H1 (cell line): Measurements from ENCODE around the gene LAMC3. TPM values are rescaled to one million over a fixed set of nuclear protein-coding genes. Genes with fewer than 3 reads are reported as not detected.
A peak's percentile ranks its signal among the peaks of the same experiment; 100 is the strongest.

Experiments used
- CBX8 ChIP-seq: fragments of 300-800, 300-1000 bp; sonication (generic); IDR thresholded peaks from 2 replicates; pipeline ENCODE4 v1.7.1; 2016; ENCODE audit warnings: low read depth, low read length, borderline replicate concordance
- CHD1 ChIP-seq: IDR thresholded peaks from 2 replicates; pipeline ENCODE4 v1.6.1; 2012; ENCODE audit warnings: low read depth, low read length, improper control_type of control experiment
- EGR1 ChIP-seq: IDR thresholded peaks from 2 replicates; pipeline ENCODE4 v1.6.1; 2011; ENCODE audit warnings: low read depth, low read length, borderline replicate concordance
- GTF2F1 ChIP-seq: IDR thresholded peaks from 2 replicates; pipeline ENCODE4 v1.6.1; 2012; ENCODE audit warnings: low read depth, low read length, improper control_type of control experiment, borderline replicate concordance
- KDM4A ChIP-seq: IDR thresholded peaks from one replicate; pipeline ENCODE4 v1.7.1; 2012; ENCODE audit warnings: low read depth, mild to moderate bottlenecking, moderate library complexity, low read length, inconsistent platforms; ENCODE audit not compliant: severe bottlenecking
- PHF8 ChIP-seq: fragments of 200-600 bp; sonication (generic); conservative IDR thresholded peaks from 2 replicates; pipeline ENCODE4 v1.7.1; 2012; ENCODE audit warnings: low read depth, mild to moderate bottlenecking, inconsistent platforms, low read length, moderate library complexity
- SAP30 ChIP-seq: fragments of 300-600 bp; sonication (generic); IDR thresholded peaks from 2 replicates; pipeline ENCODE4 v1.7.1; 2012; ENCODE audit warnings: low read length, moderate library complexity, mild to moderate bottlenecking, inconsistent platforms; ENCODE audit not compliant: insufficient read depth, insufficient replicate concordance
- SP2 ChIP-seq: IDR thresholded peaks from 2 replicates; pipeline ENCODE4 v1.6.1; 2012; ENCODE audit warnings: mild to moderate bottlenecking, low read length, inconsistent platforms
- polyA plus RNA-seq, 7 experiments: library from polyadenylated mRNA; depleted of rRNA in 3 of 7; stranded (reverse) in 5 of 7; unstranded in 2 of 7; fragments of >200 nt in 5 of 7; fragments of 200-250 nt in 2 of 7; gene quantifications; 1 replicate in 5 of 7; 2 replicates in 1 of 7; 4 replicates in 1 of 7; pipeline versions ENCODE4 v1.2.1 to v1.2.3, GENCODE V29; 2011 to 2013; ENCODE audit warnings: missing spikeins in 2 of 7, mixed read lengths in 2 of 7
- total RNA-seq: library from RNA; stranded (reverse); fragmentation: NEBNext Ultra II Directional; extraction: Animal tissue kit (Norgen Biotek cat#: 25700); gene quantifications from 2 replicates; pipeline ENCODE4 v1.2.1, GENCODE V29; 2021
- TF ChIP-seq, protein P1 (sequence below): fragments of 300-600 bp; sonication (generic); IDR thresholded peaks from 2 replicates; pipeline ENCODE4 v1.7.1; 2012; ENCODE audit warnings: low read length, moderate library complexity, mild to moderate bottlenecking, inconsistent platforms; ENCODE audit not compliant: insufficient replicate concordance
- TF ChIP-seq, protein P2 (sequence below): IDR thresholded peaks from 2 replicates; pipeline ENCODE4 v1.6.1; 2011; ENCODE audit warnings: low read depth, mild to moderate bottlenecking, low read length; ENCODE audit not compliant: insufficient read depth

Gene LAMC3
- total and polyA plus RNA-seq, 2 of the 8 experiments (the other 6 are each of a cell fraction or from before 2014, with no cell fraction given) = 9.3 to 12.3 TPM

DNA sequence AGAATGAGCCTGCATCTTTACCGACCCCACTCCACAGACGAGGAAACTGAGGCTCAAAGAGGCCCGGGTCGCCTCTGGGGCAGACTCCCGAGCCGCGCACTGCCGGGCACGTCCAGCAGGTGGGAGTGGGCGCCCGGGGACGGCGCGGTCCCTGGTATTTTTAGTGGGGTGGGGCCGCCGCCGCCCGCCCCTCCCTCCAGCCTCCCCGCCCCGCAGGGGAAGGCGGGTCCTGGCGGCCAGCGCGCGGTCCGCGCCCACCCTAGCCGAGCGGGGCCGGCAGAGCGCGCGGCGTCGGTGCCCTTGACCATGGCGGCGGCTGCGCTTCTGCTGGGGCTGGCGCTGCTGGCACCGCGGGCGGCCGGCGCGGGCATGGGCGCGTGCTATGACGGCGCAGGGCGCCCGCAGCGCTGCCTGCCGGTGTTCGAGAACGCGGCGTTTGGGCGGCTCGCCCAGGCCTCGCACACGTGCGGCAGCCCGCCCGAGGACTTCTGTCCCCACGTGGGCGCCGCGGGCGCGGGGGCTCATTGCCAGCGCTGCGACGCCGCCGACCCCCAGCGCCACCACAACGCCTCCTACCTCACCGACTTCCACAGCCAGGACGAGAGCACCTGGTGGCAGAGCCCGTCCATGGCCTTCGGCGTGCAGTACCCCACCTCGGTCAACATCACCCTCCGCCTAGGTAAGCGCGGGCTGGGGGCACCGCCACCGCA lies at the start of gene LAMC3 (continued):
- TF ChIP-seq, protein P1, sequence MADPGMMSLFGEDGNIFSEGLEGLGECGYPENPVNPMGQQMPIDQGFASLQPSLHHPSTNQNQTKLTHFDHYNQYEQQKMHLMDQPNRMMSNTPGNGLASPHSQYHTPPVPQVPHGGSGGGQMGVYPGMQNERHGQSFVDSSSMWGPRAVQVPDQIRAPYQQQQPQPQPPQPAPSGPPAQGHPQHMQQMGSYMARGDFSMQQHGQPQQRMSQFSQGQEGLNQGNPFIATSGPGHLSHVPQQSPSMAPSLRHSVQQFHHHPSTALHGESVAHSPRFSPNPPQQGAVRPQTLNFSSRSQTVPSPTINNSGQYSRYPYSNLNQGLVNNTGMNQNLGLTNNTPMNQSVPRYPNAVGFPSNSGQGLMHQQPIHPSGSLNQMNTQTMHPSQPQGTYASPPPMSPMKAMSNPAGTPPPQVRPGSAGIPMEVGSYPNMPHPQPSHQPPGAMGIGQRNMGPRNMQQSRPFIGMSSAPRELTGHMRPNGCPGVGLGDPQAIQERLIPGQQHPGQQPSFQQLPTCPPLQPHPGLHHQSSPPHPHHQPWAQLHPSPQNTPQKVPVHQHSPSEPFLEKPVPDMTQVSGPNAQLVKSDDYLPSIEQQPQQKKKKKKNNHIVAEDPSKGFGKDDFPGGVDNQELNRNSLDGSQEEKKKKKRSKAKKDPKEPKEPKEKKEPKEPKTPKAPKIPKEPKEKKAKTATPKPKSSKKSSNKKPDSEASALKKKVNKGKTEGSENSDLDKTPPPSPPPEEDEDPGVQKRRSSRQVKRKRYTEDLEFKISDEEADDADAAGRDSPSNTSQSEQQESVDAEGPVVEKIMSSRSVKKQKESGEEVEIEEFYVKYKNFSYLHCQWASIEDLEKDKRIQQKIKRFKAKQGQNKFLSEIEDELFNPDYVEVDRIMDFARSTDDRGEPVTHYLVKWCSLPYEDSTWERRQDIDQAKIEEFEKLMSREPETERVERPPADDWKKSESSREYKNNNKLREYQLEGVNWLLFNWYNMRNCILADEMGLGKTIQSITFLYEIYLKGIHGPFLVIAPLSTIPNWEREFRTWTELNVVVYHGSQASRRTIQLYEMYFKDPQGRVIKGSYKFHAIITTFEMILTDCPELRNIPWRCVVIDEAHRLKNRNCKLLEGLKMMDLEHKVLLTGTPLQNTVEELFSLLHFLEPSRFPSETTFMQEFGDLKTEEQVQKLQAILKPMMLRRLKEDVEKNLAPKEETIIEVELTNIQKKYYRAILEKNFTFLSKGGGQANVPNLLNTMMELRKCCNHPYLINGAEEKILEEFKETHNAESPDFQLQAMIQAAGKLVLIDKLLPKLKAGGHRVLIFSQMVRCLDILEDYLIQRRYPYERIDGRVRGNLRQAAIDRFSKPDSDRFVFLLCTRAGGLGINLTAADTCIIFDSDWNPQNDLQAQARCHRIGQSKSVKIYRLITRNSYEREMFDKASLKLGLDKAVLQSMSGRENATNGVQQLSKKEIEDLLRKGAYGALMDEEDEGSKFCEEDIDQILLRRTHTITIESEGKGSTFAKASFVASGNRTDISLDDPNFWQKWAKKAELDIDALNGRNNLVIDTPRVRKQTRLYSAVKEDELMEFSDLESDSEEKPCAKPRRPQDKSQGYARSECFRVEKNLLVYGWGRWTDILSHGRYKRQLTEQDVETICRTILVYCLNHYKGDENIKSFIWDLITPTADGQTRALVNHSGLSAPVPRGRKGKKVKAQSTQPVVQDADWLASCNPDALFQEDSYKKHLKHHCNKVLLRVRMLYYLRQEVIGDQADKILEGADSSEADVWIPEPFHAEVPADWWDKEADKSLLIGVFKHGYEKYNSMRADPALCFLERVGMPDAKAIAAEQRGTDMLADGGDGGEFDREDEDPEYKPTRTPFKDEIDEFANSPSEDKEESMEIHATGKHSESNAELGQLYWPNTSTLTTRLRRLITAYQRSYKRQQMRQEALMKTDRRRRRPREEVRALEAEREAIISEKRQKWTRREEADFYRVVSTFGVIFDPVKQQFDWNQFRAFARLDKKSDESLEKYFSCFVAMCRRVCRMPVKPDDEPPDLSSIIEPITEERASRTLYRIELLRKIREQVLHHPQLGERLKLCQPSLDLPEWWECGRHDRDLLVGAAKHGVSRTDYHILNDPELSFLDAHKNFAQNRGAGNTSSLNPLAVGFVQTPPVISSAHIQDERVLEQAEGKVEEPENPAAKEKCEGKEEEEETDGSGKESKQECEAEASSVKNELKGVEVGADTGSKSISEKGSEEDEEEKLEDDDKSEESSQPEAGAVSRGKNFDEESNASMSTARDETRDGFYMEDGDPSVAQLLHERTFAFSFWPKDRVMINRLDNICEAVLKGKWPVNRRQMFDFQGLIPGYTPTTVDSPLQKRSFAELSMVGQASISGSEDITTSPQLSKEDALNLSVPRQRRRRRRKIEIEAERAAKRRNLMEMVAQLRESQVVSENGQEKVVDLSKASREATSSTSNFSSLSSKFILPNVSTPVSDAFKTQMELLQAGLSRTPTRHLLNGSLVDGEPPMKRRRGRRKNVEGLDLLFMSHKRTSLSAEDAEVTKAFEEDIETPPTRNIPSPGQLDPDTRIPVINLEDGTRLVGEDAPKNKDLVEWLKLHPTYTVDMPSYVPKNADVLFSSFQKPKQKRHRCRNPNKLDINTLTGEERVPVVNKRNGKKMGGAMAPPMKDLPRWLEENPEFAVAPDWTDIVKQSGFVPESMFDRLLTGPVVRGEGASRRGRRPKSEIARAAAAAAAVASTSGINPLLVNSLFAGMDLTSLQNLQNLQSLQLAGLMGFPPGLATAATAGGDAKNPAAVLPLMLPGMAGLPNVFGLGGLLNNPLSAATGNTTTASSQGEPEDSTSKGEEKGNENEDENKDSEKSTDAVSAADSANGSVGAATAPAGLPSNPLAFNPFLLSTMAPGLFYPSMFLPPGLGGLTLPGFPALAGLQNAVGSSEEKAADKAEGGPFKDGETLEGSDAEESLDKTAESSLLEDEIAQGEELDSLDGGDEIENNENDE = no peak
- peak; percentile 95 for TF ChIP-seq KDM4A
- TF ChIP-seq GTF2F1 = no peak
- TF ChIP-seq CHD1 = no peak
- peak; percentile 41 for TF ChIP-seq PHF8
- TF ChIP-seq EGR1 = no peak
- no peak for TF ChIP-seq SP2
- no peak for TF ChIP-seq SAP30
- TF ChIP-seq CBX8 = no peak
- TF ChIP-seq, protein P2, sequence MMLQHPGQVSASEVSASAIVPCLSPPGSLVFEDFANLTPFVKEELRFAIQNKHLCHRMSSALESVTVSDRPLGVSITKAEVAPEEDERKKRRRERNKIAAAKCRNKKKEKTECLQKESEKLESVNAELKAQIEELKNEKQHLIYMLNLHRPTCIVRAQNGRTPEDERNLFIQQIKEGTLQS = no peak
